GM12875 (cell line): ENCODE measurements around the gene MGAT5.

ENCODE experiments used
- H3K4me3 ChIP-seq: one replicate; pipeline ENCODE4 v1.5.1; 2011; ENCODE audit warnings: low read depth, low read length, control low read depth
- TF ChIP-seq, protein P1 (sequence below): IDR thresholded peaks from 2 replicates; pipeline ENCODE4 v1.5.1; 2011; ENCODE audit warnings: low read depth, mild to moderate bottlenecking, control low read depth, inconsistent platforms, low read length, moderate library complexity, borderline replicate concordance; ENCODE audit not compliant: insufficient read depth

MGAT5 gene

DNA sequence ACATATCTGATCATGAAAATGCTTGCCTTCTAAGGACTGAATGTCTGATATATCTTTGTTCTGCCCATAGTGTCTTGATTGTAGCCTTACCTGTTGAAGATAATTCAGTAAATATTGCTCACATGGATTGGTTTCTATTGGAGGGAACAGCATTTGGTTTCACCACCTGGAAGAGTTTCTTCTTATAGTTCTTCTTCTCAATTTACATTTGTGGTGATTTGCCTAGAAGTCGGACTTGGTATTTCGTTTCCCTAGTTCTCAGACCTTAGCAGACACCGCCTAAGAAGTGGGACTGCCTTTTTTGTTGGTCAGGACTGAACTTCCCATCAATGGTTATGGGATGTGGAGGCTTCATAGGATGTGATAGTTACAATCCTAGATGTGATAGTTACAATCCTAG is 20.2 kb downstream of the MGAT5 start:
- no peak overlapping the region for H3K4me3 ChIP-seq
- TF ChIP-seq, protein P1, sequence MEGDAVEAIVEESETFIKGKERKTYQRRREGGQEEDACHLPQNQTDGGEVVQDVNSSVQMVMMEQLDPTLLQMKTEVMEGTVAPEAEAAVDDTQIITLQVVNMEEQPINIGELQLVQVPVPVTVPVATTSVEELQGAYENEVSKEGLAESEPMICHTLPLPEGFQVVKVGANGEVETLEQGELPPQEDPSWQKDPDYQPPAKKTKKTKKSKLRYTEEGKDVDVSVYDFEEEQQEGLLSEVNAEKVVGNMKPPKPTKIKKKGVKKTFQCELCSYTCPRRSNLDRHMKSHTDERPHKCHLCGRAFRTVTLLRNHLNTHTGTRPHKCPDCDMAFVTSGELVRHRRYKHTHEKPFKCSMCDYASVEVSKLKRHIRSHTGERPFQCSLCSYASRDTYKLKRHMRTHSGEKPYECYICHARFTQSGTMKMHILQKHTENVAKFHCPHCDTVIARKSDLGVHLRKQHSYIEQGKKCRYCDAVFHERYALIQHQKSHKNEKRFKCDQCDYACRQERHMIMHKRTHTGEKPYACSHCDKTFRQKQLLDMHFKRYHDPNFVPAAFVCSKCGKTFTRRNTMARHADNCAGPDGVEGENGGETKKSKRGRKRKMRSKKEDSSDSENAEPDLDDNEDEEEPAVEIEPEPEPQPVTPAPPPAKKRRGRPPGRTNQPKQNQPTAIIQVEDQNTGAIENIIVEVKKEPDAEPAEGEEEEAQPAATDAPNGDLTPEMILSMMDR = no peak

DNA sequence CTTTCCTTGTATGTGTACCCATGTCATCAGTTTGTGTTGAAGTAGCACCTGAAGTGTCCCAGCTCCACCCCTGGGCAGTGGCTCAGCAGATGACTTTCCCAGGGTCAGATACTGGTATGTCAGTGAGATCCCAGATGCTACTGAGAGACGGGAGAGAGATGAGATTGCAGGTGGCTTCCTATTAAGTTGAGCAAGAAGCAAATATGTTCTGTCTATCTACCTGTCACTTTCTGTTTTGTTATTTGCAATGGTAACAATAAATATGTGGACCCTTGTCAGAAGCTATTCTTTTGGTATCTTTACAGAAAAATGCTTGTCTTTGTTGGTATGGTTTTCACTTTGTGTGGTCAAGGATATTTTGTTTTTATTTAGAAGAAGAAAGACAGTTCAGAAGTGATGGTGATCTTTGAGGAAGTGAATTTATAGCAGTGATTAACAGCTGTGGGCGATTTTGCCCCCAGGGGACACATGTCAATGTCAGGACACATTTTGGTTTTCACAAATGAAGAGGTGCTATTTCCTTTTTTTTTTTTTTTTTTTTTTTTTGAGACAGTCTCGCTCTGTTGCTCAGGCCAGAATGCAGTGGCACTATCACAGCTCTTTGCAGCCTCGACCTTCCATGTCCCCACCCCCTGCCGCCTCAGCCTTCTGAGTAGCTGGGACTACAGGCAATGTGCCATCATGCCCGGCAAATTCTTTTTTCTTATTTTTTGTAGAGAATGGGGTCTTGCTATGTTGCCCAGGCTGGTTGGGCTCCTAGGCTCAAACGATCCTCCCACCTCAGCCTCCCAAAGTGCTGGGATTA is 21.4 kb downstream of the MGAT5 start:
- TF ChIP-seq, protein P1 = no peak
- H3K4me3 ChIP-seq = no peak overlapping the region

DNA sequence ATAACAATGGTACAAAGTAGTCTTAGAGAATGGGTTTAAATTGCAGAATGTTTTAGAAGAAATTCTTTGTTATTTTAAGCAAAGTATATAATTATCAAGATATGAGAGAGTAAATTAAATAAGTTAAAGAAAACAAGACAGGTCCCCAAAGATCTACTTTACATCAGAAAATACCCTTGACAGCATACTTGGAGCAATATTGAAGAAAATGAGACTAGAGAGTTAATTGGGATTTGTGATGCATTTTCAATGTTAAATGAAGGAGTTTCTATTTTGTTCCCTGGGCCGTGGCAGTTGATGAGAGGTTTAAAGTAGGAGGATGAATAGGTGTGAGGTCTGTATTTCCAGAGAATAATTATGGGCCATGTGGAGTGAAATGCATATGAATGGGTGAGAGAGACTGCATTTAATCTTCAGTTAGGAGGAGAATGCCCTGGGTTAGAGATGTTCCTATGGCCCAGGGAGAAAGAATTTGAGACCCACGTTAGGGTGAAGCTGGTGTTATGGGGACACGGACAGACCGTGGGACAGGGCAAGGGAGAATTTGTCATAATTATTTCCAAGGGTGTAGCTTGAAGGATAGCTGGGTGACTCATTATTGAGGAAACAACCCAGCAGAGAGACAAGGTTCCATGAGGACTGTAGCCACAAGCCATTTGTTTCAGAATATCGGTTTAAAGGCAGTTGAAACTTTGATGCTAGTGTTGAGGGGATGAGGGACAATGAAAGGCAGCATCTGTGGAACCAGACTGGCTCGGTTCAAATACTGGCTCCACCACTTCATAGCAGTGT is 22.7 kb downstream of the MGAT5 start:
- H3K4me3 ChIP-seq = no peak overlapping the region

DNA sequence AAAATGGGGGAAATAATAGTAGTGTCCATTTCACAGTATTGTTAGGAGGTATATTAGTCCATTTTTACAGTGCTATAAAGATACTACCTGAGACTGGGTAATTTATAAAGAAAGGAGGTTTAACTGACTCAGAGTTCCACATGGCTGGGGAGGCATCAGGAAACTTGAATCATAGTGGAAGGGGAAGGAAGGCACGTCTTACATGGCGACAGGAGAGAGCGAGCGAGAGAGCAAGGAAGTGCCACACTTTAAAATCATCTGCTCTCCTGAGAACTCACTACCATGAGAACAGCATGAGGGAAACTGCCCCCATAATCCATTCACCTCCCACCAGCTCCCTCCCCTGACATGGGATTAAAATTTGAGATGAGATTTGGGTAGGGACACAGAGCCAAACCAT is 23.4 kb downstream of the MGAT5 start:
- TF ChIP-seq, protein P1 = no peak
- no peak overlapping the region for H3K4me3 ChIP-seq

More for the DNA sequence above, 22.7 kb downstream of the MGAT5 start:
- TF ChIP-seq, protein P1 = no peak

DNA sequence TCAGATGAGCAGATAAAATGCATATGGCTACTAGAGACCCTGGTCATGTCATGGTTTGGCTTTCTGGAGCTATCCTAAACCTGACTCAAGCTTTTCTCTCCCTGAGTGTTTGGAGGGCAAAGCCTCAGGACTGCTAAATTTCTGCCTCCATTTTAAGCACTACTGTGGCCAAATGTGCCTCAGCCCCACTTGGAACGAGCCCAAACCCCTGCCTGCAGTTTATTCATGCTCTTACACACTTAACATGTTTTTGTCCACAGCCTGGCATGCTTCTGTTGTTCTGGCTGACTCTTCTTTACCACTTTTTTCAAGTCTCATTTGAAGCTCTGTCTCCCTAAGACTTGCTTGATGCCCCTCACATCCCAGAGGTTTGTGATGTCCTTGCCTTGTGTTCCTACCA is 24.7 kb downstream of the MGAT5 start:
- H3K4me3 ChIP-seq = no peak overlapping the region

DNA sequence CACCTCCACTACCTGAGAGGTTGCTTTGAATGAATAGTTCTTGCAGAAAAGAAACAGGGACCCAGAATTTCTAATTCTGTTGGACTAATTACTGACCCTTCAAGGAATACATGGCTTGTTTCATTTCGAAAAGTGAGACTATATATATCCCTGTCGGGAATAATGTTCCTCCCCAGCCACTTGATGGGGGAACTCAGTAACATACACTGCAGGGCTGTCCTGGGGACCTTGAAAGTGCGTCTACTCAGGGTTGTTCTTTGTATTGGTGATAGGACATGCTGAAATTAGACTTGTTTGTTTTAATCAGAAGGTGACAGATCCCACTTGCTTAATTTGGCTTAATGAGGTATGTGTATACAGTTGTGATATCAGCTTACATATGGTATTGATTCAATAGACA is 25.5 kb downstream of the MGAT5 start:
- TF ChIP-seq, protein P1 = no peak
- H3K4me3 ChIP-seq = no peak overlapping the region

More for the DNA sequence above, 24.7 kb downstream of the MGAT5 start:
- TF ChIP-seq, protein P1 = no peak
